ENCODE measurements around the gene PLCH2. TPM values are rescaled to one million over a fixed set of nuclear protein-coding genes. Genes with fewer than 3 reads are reported as not detected.
A peak's percentile ranks its signal among the peaks of the same experiment; 100 is the strongest.

The PLCH2 gene
- total RNA-seq, 1 experiment from 2014 or later, result 0.20 TPM

- in situ Hi-C loops (cut with HindIII; ENCODE audit: low sequenced_read_pairs), result no loop called here
- DNase-seq (ENCODE audit: low spot score), result no peak
Observed at GRCh38 chr1:2494323-2494693, 18.2 kb downstream of the PLCH2 start.

- DNase-seq (ENCODE audit: low spot score), result peak; percentile 90
- in situ Hi-C loops (cut with HindIII; ENCODE audit: low sequenced_read_pairs), result no loop called here
Observed at GRCh38 chr1:2495026-2495425, 18.9 kb downstream of the PLCH2 start.

DNA sequence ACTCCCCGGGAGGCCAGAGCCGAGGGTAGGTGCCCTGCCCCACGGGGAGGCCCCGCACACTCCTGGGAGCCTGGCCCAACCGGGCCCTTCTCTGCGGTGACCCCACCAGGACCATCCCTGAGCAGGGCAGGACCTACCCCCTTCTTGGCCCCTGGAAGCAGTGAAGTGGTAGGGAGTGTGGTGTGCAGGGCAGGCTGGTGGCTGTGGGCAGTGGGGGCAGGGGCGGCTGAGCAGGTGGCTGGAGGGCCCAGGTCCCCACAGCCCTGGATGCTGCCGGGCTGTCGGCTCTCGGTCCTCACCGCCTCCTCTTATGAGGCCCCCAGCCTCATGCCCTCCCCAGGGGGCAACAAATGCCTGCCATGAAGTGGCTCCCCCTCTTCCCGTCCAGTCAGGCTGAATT lies 19.5 kb downstream of the PLCH2 start:
- no peak for DNase-seq (ENCODE audit: low spot score)
- in situ Hi-C loops (cut with HindIII; ENCODE audit: low sequenced_read_pairs), result no loop called here

- in situ Hi-C loops (cut with HindIII; ENCODE audit: low sequenced_read_pairs), result no loop called here
- no peak for DNase-seq (ENCODE audit: low spot score)
Observed at GRCh38 chr1:2496087-2496622, 20.1 kb downstream of the PLCH2 start.

GRCh38 chr1:2496746-2497145 lies 20.7 kb downstream of the PLCH2 start:
- DNase-seq (ENCODE audit: low spot score), result no peak
- in situ Hi-C loops (cut with HindIII; ENCODE audit: low sequenced_read_pairs), result no loop called here

- in situ Hi-C loops (cut with HindIII; ENCODE audit: low sequenced_read_pairs), result no loop called here
- no peak for DNase-seq (ENCODE audit: low spot score)
Observed at GRCh38 chr1:2497891-2498290, 21.8 kb downstream of the PLCH2 start.

- DNase-seq (ENCODE audit: low spot score), result no peak
Observed at GRCh38 chr1:2498648-2499047, 22.6 kb downstream of the PLCH2 start.

GRCh38 chr1:2499260-2499659 lies 23.2 kb downstream of the PLCH2 start:
- in situ Hi-C loops (cut with HindIII; ENCODE audit: low sequenced_read_pairs), result no loop called here
- DNase-seq (ENCODE audit: low spot score), result no peak

More at GRCh38 chr1:2498648-2499047, 22.6 kb downstream of the PLCH2 start:
- in situ Hi-C loops (cut with HindIII; ENCODE audit: low sequenced_read_pairs), result no loop called here

DNA sequence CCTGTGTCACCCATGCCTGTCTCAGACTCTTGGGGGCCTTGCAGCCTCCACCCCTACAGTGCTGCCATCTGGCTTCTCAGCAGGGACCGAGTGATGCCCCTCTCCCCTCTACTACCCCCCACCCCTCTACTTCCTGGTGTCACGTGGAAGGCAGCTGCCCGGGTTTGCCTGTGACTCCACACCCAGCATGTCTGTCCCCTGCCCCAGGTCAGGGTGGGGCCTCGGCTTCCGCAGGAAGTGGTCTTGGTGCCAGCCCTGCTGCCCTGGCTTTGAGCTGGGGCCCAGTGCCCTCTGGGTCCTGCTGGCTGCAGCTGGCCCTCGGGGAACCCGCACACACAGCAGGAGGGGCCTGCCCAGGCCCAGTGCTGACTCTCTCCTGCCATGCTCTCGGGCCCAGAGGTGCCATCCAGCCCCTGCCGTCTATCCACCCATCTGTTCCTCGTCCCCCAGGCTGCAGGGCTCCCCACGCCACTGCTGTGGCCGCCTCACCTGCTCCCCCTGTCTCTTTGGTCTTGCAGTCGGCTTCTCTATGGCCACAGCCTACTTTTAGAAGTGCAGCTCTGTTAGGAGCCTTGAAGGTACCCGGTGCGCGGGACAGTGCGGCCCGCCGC lies 24.0 kb downstream of the PLCH2 start:
- no peak for DNase-seq (ENCODE audit: low spot score)
- in situ Hi-C loops (cut with HindIII; ENCODE audit: low sequenced_read_pairs), result loop anchor here (25.0 kb wide), 1 partner anchor 88 kb away; the partner anchor contains the start of gene PEX10

- no peak for DNase-seq (ENCODE audit: low spot score)
- in situ Hi-C loops (cut with HindIII; ENCODE audit: low sequenced_read_pairs), result loop anchor here (25.0 kb wide), 1 partner anchor 89 kb away; the partner anchor contains the start of gene PEX10
Observed at GRCh38 chr1:2501041-2501819, 25.1 kb downstream of the PLCH2 start.

DNA sequence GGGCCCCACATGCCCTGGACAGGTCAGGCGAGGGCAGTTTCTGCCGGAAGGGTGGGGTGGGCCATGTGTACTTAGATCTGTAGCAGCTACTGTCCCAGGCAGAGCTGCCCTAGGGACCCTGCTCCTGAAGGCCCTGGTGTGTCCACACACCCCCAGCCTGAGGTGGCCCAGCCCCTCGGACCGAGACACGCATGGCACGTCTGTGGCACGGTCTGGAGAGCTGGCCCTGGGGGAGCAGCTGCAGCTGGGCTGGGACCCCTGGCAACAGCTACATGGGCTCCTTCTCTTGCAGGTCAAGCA lies 25.7 kb downstream of the PLCH2 start:
- DNase-seq (ENCODE audit: low spot score), result no peak
- in situ Hi-C loops (cut with HindIII; ENCODE audit: low sequenced_read_pairs), result loop anchor here (25.0 kb wide), 1 partner anchor 89 kb away; the partner anchor contains the start of gene PEX10

DNA sequence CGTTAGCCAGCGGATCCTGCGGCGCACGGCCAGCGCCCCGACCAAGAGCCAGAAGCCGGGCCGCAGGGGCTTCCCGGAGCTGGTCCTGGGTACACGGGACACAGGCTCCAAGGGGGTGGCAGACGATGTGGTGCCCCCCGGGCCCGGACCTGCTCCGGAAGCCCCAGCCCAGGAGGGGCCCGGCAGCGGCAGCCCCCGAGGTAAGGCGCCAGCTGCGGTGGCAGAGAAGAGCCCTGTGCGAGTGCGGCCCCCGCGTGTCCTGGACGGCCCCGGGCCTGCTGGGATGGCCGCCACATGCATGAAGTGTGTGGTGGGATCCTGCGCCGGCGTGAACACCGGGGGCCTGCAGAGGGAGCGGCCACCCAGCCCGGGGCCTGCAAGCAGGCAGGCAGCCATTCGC lies 26.1 kb downstream of the PLCH2 start:
- in situ Hi-C loops (cut with HindIII; ENCODE audit: low sequenced_read_pairs), result loop anchor here (25.0 kb wide), 1 partner anchor 90 kb away; the partner anchor contains the start of gene PEX10

GRCh38 chr1:2502661-2503553 lies 26.8 kb downstream of the PLCH2 start:
- DNase-seq (ENCODE audit: low spot score), result no peak
- in situ Hi-C loops (cut with HindIII; ENCODE audit: low sequenced_read_pairs), result loop anchor here (25.0 kb wide), 1 partner anchor 91 kb away; the partner anchor contains the start of gene PEX10

More for the DNA sequence above, 26.1 kb downstream of the PLCH2 start:
- no peak for DNase-seq (ENCODE audit: low spot score)

GRCh38 chr1:2503554-2504224 lies 27.6 kb downstream of the PLCH2 start:
- in situ Hi-C loops (cut with HindIII; ENCODE audit: low sequenced_read_pairs), result loop anchor here (25.0 kb wide), 1 partner anchor 91 kb away; the partner anchor contains the start of gene PEX10
- no peak for DNase-seq (ENCODE audit: low spot score)

- peak; percentile 24 for DNase-seq (ENCODE audit: low spot score)
- in situ Hi-C loops (cut with HindIII; ENCODE audit: low sequenced_read_pairs), result loop anchor here (25.0 kb wide), 1 partner anchor 92 kb away; the partner anchor contains the start of gene PEX10
Observed at GRCh38 chr1:2504225-2504948, 28.3 kb downstream of the PLCH2 start.

GRCh38 chr1:2504949-2505272 lies 28.8 kb downstream of the PLCH2 start:
- DNase-seq (ENCODE audit: low spot score), result no peak
- in situ Hi-C loops (cut with HindIII; ENCODE audit: low sequenced_read_pairs), result loop anchor here (25.0 kb wide), 1 partner anchor 93 kb away; the partner anchor contains the start of gene PEX10

GRCh38 chr1:2505461-2505994 lies 29.4 kb downstream of the PLCH2 start:
- DNase-seq (ENCODE audit: low spot score), result no peak
- in situ Hi-C loops (cut with HindIII; ENCODE audit: low sequenced_read_pairs), result loop anchor here (25.0 kb wide), 1 partner anchor 93 kb away; the partner anchor contains the start of gene PEX10

Data from G401 (cell line).